ENCODE results near the gene MAML3. TPM values are rescaled to one million over a fixed set of nuclear protein-coding genes. Genes with fewer than 3 reads are reported as not detected.
A peak's percentile ranks its signal among the peaks of the same experiment; 100 is the strongest.

MAML3 gene
- total and polyA plus RNA-seq, 4 experiments from 2014 or later: 0.15 to 3.7 (median 1.7) TPM

GRCh38 chr4:139901531-139902320 is 252.3 kb downstream of the MAML3 start:
- POLR2A ChIA-PET (ENCODE audit: partially characterized antibody): no interaction called here
- H3K27me3 Mint-ChIP-seq: peaks cover 0 to 3% of the 10 kb centered on the region in 2 donors
- intact Hi-C loops (cut with micrococcal nuclease): no loop called here
- Histone ChIP-seq H3K4me1 (ENCODE audit: insufficient read depth, low read length) (no peaks in the 10 kb centered on the region), H3K9me3 (ENCODE audit: control insufficient read depth in 1 of 2, low read length in 2 of 2) (no peaks in the 10 kb centered on the region), H3K36me3 (ENCODE audit: insufficient read depth, low read length) (no peaks in the 10 kb centered on the region), H3K27me3 (ENCODE audit: insufficient read depth, low read length) (no peaks in the 10 kb centered on the region), H3K4me3 (ENCODE audit: low read length in 2 of 2) (no peak overlapping the region), H3K27ac (ENCODE audit: low read depth, low read length) (no peak overlapping the region)
- peaks cover 0 to 1% of the 10 kb centered on the region in 2 donors for H3K36me3 Mint-ChIP-seq
- H3K9me3 Mint-ChIP-seq: peaks cover 0 to 13% (median 4%) of the 10 kb centered on the region in 8 donors
- H3K4me1 Mint-ChIP-seq: peaks cover 0 to 4% (median 2%) of the 10 kb centered on the region in 4 donors
- no peak for DNase-seq
- H3K4me3 Mint-ChIP-seq: no peak overlapping the region
- CTCF ChIA-PET (ENCODE audit: partially characterized antibody): no interaction called here
- H3K27ac Mint-ChIP-seq: no peak overlapping the region

- intact Hi-C loops (cut with micrococcal nuclease): no loop called here
- no peaks in the 10 kb centered on the region for H3K36me3 ChIP-seq (ENCODE audit: insufficient read depth, low read length)
- H3K27me3 ChIP-seq (ENCODE audit: insufficient read depth, low read length): no peaks in the 10 kb centered on the region
- no peak for DNase-seq
- Mint-ChIP-seq H3K4me1 (peaks cover 0 to 4% (median 2%) of the 10 kb centered on the region in 4 donors), H3K36me3 (peaks cover 0 to 1% of the 10 kb centered on the region in 2 donors), H3K27ac (no peak overlapping the region), H3K27me3 (peaks cover 0 to 3% of the 10 kb centered on the region in 2 donors), H3K9me3 (peaks cover 0 to 13% (median 4%) of the 10 kb centered on the region in 8 donors), H3K4me3 (no peak overlapping the region)
- CTCF ChIA-PET (ENCODE audit: partially characterized antibody): no interaction called here
- POLR2A ChIA-PET (ENCODE audit: partially characterized antibody): no interaction called here
- no peak overlapping the region for H3K4me3 ChIP-seq (ENCODE audit: low read length in 2 of 2)
- H3K4me1 ChIP-seq (ENCODE audit: insufficient read depth, low read length): no peaks in the 10 kb centered on the region
- no peaks in the 10 kb centered on the region for H3K9me3 ChIP-seq (ENCODE audit: control insufficient read depth in 1 of 2, low read length in 2 of 2)
- H3K27ac ChIP-seq (ENCODE audit: low read depth, low read length): no peak overlapping the region
These were observed 253.0 kb downstream of the MAML3 start for GRCh38 chr4:139900964-139901376.

GRCh38 chr4:139899346-139899745 is 254.6 kb downstream of the MAML3 start:
- POLR2A ChIA-PET (ENCODE audit: partially characterized antibody): no interaction called here
- H3K36me3 Mint-ChIP-seq: no peaks in the 10 kb centered on the region
- intact Hi-C loops (cut with micrococcal nuclease): no loop called here

DNA sequence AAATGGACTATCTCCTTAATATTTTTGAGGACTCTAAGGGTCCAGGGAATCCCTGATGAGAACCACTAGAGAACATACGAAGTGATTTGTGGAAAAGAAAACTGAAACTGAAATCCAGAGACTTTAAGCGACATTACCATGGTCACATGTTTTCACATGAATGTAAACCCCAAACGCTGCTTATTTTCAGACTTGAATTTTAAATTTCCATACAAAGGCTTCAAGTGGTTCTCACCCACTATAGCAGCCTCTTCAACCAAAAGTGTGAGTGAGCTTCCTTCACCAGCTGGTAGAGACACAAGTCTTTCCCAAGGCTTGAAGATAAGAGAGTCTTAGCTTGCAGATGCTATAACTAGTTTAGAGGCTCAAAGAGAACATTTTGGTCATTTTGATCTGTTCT is 255.7 kb downstream of the MAML3 start:
- H3K4me3 ChIP-seq (ENCODE audit: low read length in 2 of 2): peak overlapping the region in 1 of 2 donors; percentile 13
- ChIA-PET POLR2A (ENCODE audit: partially characterized antibody) (no interaction called here), CTCF (ENCODE audit: partially characterized antibody) (no interaction called here)
- DNase-seq: no peak
- H3K27me3 Mint-ChIP-seq: peaks cover 0 to 2% of the 10 kb centered on the region in 2 donors
- peak overlapping the region in 5 of 8 donors; percentile 1 to 39 (median 26) for H3K4me3 Mint-ChIP-seq
- H3K4me1 ChIP-seq (ENCODE audit: insufficient read depth, low read length): no peaks in the 10 kb centered on the region
- H3K36me3 ChIP-seq (ENCODE audit: insufficient read depth, low read length): no peaks in the 10 kb centered on the region
- H3K27ac ChIP-seq (ENCODE audit: low read depth, low read length): no peak overlapping the region
- no peaks in the 10 kb centered on the region for H3K27me3 ChIP-seq (ENCODE audit: insufficient read depth, low read length)
- intact Hi-C loops (cut with micrococcal nuclease): no loop called here
- H3K27ac Mint-ChIP-seq: peak overlapping the region in 2 of 7 donors; percentile 6 to 60
- H3K36me3 Mint-ChIP-seq: no peaks in the 10 kb centered on the region
- no peaks in the 10 kb centered on the region for H3K9me3 ChIP-seq (ENCODE audit: control insufficient read depth in 1 of 2, low read length in 2 of 2)
- peaks cover 0 to 4% (median 2%) of the 10 kb centered on the region in 4 donors for H3K4me1 Mint-ChIP-seq
- H3K9me3 Mint-ChIP-seq: peaks cover 0 to under 1% (median 0%) of the 10 kb centered on the region in 8 donors

More at GRCh38 chr4:139899346-139899745, 254.6 kb downstream of the MAML3 start:
- no peak for DNase-seq
- Histone ChIP-seq H3K36me3 (ENCODE audit: insufficient read depth, low read length) (no peaks in the 10 kb centered on the region), H3K9me3 (ENCODE audit: control insufficient read depth in 1 of 2, low read length in 2 of 2) (no peaks in the 10 kb centered on the region), H3K27me3 (ENCODE audit: insufficient read depth, low read length) (no peaks in the 10 kb centered on the region), H3K27ac (ENCODE audit: low read depth, low read length) (no peak overlapping the region), H3K4me3 (ENCODE audit: low read length in 2 of 2) (no peak overlapping the region), H3K4me1 (ENCODE audit: insufficient read depth, low read length) (no peaks in the 10 kb centered on the region)
- CTCF ChIA-PET (ENCODE audit: partially characterized antibody): no interaction called here
- H3K4me3 Mint-ChIP-seq: no peak overlapping the region
- peaks cover 0 to 6% (median 0%) of the 10 kb centered on the region in 8 donors for H3K9me3 Mint-ChIP-seq
- peaks cover 0 to 4% (median 2%) of the 10 kb centered on the region in 4 donors for H3K4me1 Mint-ChIP-seq
- peaks cover 0 to 2% of the 10 kb centered on the region in 2 donors for H3K27me3 Mint-ChIP-seq
- H3K27ac Mint-ChIP-seq: no peak overlapping the region

DNA sequence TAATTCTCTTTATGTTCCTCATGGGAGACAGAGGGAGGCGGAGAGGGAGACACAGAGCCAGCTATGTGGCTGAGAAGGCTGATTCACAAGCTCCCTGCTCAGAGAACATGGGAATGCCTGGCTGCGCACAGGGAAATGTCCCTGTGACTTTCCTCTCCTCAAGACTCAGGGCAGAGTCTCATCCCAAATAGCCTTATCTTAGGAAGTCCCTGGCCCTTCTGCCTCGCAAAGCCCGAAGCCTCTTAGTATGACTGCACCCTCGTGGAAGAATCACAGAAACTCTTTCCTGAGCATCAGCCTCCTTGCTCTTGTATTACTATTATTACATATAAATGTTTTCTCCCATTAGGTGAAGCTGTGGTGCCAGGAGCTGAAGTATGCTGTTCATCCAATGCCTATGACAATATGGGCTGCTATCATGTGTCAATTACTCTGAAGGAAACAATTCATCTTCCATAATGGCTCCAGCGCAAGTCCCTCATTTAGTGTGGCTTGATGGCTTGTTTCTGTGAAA is 257.8 kb downstream of the MAML3 start:
- intact Hi-C loops (cut with micrococcal nuclease): no loop called here
- Mint-ChIP-seq H3K27me3 (no peaks in the 10 kb centered on the region), H3K4me1 (peaks cover 0 to 4% (median 2%) of the 10 kb centered on the region in 4 donors), H3K27ac (no peak overlapping the region), H3K36me3 (no peaks in the 10 kb centered on the region), H3K4me3 (no peak overlapping the region), H3K9me3 (no peaks in the 10 kb centered on the region)
- Histone ChIP-seq H3K36me3 (ENCODE audit: insufficient read depth, low read length) (no peaks in the 10 kb centered on the region), H3K4me3 (ENCODE audit: low read length in 2 of 2) (no peak overlapping the region), H3K27me3 (ENCODE audit: insufficient read depth, low read length) (no peaks in the 10 kb centered on the region), H3K9me3 (ENCODE audit: control insufficient read depth in 1 of 2, low read length in 2 of 2) (no peaks in the 10 kb centered on the region), H3K27ac (ENCODE audit: low read depth, low read length) (no peak overlapping the region), H3K4me1 (ENCODE audit: insufficient read depth, low read length) (no peaks in the 10 kb centered on the region)
- ChIA-PET POLR2A (ENCODE audit: partially characterized antibody) (no interaction called here), CTCF (ENCODE audit: partially characterized antibody) (no interaction called here)
- no peak for DNase-seq

DNA sequence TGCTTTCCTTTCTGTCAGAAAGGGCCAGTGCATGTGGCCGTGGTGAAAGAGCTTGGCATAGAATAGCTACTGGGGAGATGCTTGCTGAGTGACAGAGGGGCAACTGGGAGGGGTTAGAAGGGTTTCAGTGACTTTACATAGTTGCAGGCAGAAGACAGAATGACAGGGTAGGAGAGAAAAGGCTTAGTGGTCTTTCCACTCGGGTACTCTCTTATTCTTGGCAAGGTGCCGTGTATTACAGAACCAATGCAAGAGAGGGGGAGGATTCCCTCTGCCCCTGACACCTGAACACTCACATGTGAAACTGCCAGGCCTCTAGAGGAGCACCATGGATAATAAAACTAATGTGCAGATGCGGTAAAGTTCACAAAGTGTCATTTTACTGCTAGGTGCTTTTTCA is 260.2 kb downstream of the MAML3 start:
- Mint-ChIP-seq H3K4me3 (no peak overlapping the region), H3K27me3 (no peaks in the 10 kb centered on the region), H3K36me3 (no peaks in the 10 kb centered on the region), H3K4me1 (peaks cover 0 to 4% (median 2%) of the 10 kb centered on the region in 4 donors), H3K27ac (no peak overlapping the region), H3K9me3 (peaks cover 0 to 2% (median 0%) of the 10 kb centered on the region in 8 donors)
- no peaks in the 10 kb centered on the region for H3K36me3 ChIP-seq (ENCODE audit: insufficient read depth, low read length)
- intact Hi-C loops (cut with micrococcal nuclease): no loop called here
- no peaks in the 10 kb centered on the region for H3K4me1 ChIP-seq (ENCODE audit: insufficient read depth, low read length)
- ChIA-PET CTCF (ENCODE audit: partially characterized antibody) (no interaction called here), POLR2A (ENCODE audit: partially characterized antibody) (no interaction called here)
- no peaks in the 10 kb centered on the region for H3K9me3 ChIP-seq (ENCODE audit: control insufficient read depth in 1 of 2, low read length in 2 of 2)
- H3K27ac ChIP-seq (ENCODE audit: low read depth, low read length): no peak overlapping the region
- no peak for DNase-seq
- no peak overlapping the region for H3K4me3 ChIP-seq (ENCODE audit: low read length in 2 of 2)
- no peaks in the 10 kb centered on the region for H3K27me3 ChIP-seq (ENCODE audit: insufficient read depth, low read length)

DNA sequence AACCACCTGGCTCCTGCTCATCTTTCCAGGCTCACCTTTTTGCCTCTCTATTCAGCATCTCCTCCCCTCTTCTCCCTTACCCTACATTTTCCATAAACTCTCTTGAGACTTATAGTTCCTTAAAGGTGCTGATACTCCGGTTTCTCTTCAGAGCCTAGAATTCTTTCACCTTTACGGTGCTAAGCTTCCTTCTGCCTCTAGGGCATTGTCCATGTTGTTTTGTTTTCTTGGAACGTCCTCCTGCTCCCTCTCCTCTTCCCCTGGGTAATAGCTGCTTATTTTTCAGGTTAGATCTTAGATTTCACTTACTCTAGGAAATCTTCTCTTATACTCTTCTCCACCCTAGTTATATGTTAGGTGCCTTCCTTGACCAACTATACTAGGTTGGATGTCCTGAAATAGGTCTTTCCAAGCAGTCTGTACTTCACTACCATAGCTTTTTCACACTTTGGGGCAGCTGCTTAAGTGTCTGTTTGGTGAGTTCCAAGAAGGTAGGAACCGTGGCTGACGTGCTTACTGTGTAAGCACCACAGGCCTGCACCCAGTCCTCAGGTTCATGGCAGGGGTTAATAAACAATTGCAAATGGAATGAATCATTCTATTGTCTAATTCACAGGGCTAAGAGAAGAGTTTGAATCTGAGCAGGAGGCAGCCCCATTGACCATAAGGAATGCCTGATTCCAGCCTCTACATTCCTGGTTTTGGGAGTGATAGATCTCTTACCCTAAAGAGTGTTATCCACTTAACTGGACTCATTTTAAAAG is 260.8 kb downstream of the MAML3 start:
- ChIA-PET CTCF (ENCODE audit: partially characterized antibody) (no interaction called here), POLR2A (ENCODE audit: partially characterized antibody) (no interaction called here)
- no peaks in the 10 kb centered on the region for H3K4me1 Mint-ChIP-seq
- H3K27me3 Mint-ChIP-seq: no peaks in the 10 kb centered on the region
- H3K9me3 Mint-ChIP-seq: peaks cover 0 to 2% (median 0%) of the 10 kb centered on the region in 8 donors
- intact Hi-C loops (cut with micrococcal nuclease): no loop called here
- Histone ChIP-seq H3K27me3 (ENCODE audit: insufficient read depth, low read length) (no peaks in the 10 kb centered on the region), H3K27ac (ENCODE audit: low read depth, low read length) (no peak overlapping the region), H3K4me3 (ENCODE audit: low read length in 2 of 2) (no peak overlapping the region), H3K4me1 (ENCODE audit: insufficient read depth, low read length) (no peaks in the 10 kb centered on the region), H3K36me3 (ENCODE audit: insufficient read depth, low read length) (no peaks in the 10 kb centered on the region), H3K9me3 (ENCODE audit: control insufficient read depth in 1 of 2, low read length in 2 of 2) (no peaks in the 10 kb centered on the region)
- H3K4me3 Mint-ChIP-seq: no peak overlapping the region
- no peak for DNase-seq
- H3K36me3 Mint-ChIP-seq: no peaks in the 10 kb centered on the region
- no peak overlapping the region for H3K27ac Mint-ChIP-seq
